Upper lobe of left lung (tissue), 6 donors: ENCODE results near the gene HPGDS. TPM values are rescaled to one million over a fixed set of nuclear protein-coding genes. Genes with fewer than 3 reads are reported as not detected.
"Not testable (repeated sequence)": the region's sequence is repeated elsewhere in the genome, so short reads cannot be mapped to it uniquely, and the experiment has no call there.

Experiments used
- ATAC-seq, 2 donors: fragments of 200-7000 bp; cut with Tn5 transposase; one replicate each; pipeline ENCODE4 v1.9.1; 2022; ENCODE audit warnings: mild to moderate bottlenecking in 2 of 2, moderate library complexity in 2 of 2; ENCODE audit not compliant: low FRiP score in 2 of 2
- DNase-seq, 2 donors: peaks; one replicate each; pipeline ENCODE4 v3.0.0-alpha.2; 2019 to 2020
- H3K27ac ChIP-seq, 4 donors: fragments of 200-600 bp; sonication (generic); one replicate each; pipeline ENCODE4 v1.5.1; 2016 to 2019
- H3K27me3 ChIP-seq, 4 donors: fragments of 200-600 bp; sonication (generic); one replicate each; pipeline ENCODE4 v1.5.1; 2017 to 2019
- H3K36me3 ChIP-seq, 4 donors: fragments of 200-600 bp; sonication (generic); one replicate each; pipeline ENCODE4 v1.5.1; 2016 to 2019
- H3K4me1 ChIP-seq, 4 donors: fragments of 200-600 bp; sonication (generic); one replicate each; pipeline ENCODE4 v1.5.1; 2018 to 2019
- H3K4me3 ChIP-seq, 4 donors: fragments of 200-600 bp; sonication (generic); one replicate each; pipeline ENCODE4 v1.5.1; 2017 to 2019; ENCODE audit warnings: mild to moderate bottlenecking in 2 of 4, moderate library complexity in 1 of 4
- H3K9me3 ChIP-seq, 4 donors: fragments of 200-600 bp; sonication (generic); one replicate each; pipeline ENCODE4 v1.5.1; 2018 to 2019
- CTCF ChIP-seq, 6 experiments: fragments of 450-650 bp in 4 of 6; fragments of 200-600 bp in 2 of 6; sonication (generic) in 2 of 6; IDR thresholded peaks; one replicate each; pipeline ENCODE4 v1.5.1; 2016 to 2019; ENCODE audit warnings: antibody characterized with exemption in 6 of 6
- EP300 ChIP-seq, 4 donors: sonication (generic); formaldehyde crosslinking; IDR thresholded peaks; one replicate each; pipeline ENCODE4 v1.5.1; 2017; ENCODE audit warnings: antibody characterized with exemption in 4 of 4, control low read depth in 2 of 4
- POLR2A ChIP-seq, 4 donors: fragments of 450-650 bp; IDR thresholded peaks; one replicate each; pipeline ENCODE4 v1.5.1; 2016 to 2017; ENCODE audit warnings: antibody characterized with exemption in 4 of 4, mild to moderate bottlenecking in 2 of 4
- POLR2AphosphoS5 ChIP-seq, 2 donors: sonication (generic); formaldehyde crosslinking; IDR thresholded peaks; one replicate each; pipeline ENCODE4 v1.5.1; 2017; ENCODE audit warnings: antibody characterized with exemption in 2 of 2
- WGBS, 2 donors: methylation state at CpG; one replicate each; pipeline ENCODE4 v1.1.5; 2017 to 2018; 5-methylcytosine and 5-hydroxymethylcytosine counted together
- total RNA-seq, 6 donors: library from RNA; depleted of rRNA in 4 of 6; stranded (reverse); fragments of >200 nt in 4 of 6; gene quantifications; one replicate each; pipeline versions ENCODE4 v1.1.0 to v1.2.1, GENCODE V29; 2016 to 2021
- donor health status: DM: no; HTN: no; CAD: no; lungs with moderate emphysema.
- donor health status: DM: no; HTN: yes; CAD: no; lungs with severe emphysema.

Gene HPGDS
- total RNA-seq, 6 donors from 2014 or later, result 0.59 to 17.8 (median 5.2) TPM

GRCh38 chr4:94302191-94302590 is 40.4 kb downstream of the HPGDS start:
- H3K36me3 ChIP-seq, result no peaks in the 10 kb centered on the region
- H3K4me1 ChIP-seq, result peaks cover 0 to 6% (median 0%) of the 10 kb centered on the region in 4 donors
- H3K27ac ChIP-seq, result no peak overlapping the region
- 87 to 95% methylated on average over 2 of the region's 2 CpGs for WGBS, 2 donors
- H3K4me3 ChIP-seq, result no peak overlapping the region
- DNase-seq (no peak), ATAC-seq (no peak)
- no peaks in the 10 kb centered on the region for H3K27me3 ChIP-seq
- TF ChIP-seq EP300 (IDR thresholded peaks at IDR 0.05) (no peak), POLR2AphosphoS5 (IDR thresholded peaks at IDR 0.05) (no peak), POLR2A (IDR thresholded peaks at IDR 0.05) (no peak), CTCF (IDR thresholded peaks at IDR 0.05) (no peak)
- no peaks in the 10 kb centered on the region for H3K9me3 ChIP-seq

- Histone ChIP-seq H3K27me3 (no peaks in the 10 kb centered on the region), H3K36me3 (no peaks in the 10 kb centered on the region), H3K27ac (no peak overlapping the region), H3K4me3 (no peak overlapping the region), H3K4me1 (no peaks in the 10 kb centered on the region), H3K9me3 (no peaks in the 10 kb centered on the region)
- ATAC-seq, result no peak
- TF ChIP-seq EP300 (IDR thresholded peaks at IDR 0.05) (no peak), CTCF (IDR thresholded peaks at IDR 0.05) (no peak), POLR2AphosphoS5 (IDR thresholded peaks at IDR 0.05) (no peak), POLR2A (IDR thresholded peaks at IDR 0.05) (no peak)
- WGBS, 2 donors, result 67 to 72% methylated on average over 4 of the region's 4 CpGs
- DNase-seq, result no peak
Observed at GRCh38 chr4:94298725-94299252, 43.8 kb downstream of the HPGDS start.

- not testable (repeated sequence) for DNase-seq, H3K27me3 ChIP-seq, H3K9me3 ChIP-seq, H3K4me1 ChIP-seq, H3K27ac ChIP-seq, ATAC-seq
- Histone ChIP-seq H3K4me3 (peak overlapping the region in 1 of 4 donors; percentile 14), H3K36me3 (peaks cover 0 to 24% (median 5%) of the 10 kb centered on the region in 4 donors)
- 51 to 58% methylated on average over 6 of the region's 6 CpGs for WGBS, 2 donors
Observed at GRCh38 chr4:94295473-94295872, 47.2 kb downstream of the HPGDS start.

- not testable (repeated sequence) for ATAC-seq, H3K4me1 ChIP-seq, H3K9me3 ChIP-seq, H3K4me3 ChIP-seq, H3K27ac ChIP-seq, H3K27me3 ChIP-seq, DNase-seq
- peaks cover 4 to 38% (median 6%) of the 10 kb centered on the region in 4 donors for H3K36me3 ChIP-seq
- WGBS, 2 donors, result 87 to 90% methylated on average over 4 of the region's 4 CpGs
Observed at GRCh38 chr4:94293981-94294380, 48.7 kb downstream of the HPGDS start.

- Histone ChIP-seq H3K27ac (no peak overlapping the region), H3K36me3 (peaks cover 6 to 71% (median 8%) of the 10 kb centered on the region in 4 donors), H3K4me3 (no peak overlapping the region), H3K9me3 (no peaks in the 10 kb centered on the region), H3K27me3 (no peaks in the 10 kb centered on the region), H3K4me1 (no peaks in the 10 kb centered on the region)
- 97 to 98% methylated on average over 2 of the region's 2 CpGs for WGBS, 2 donors
- TF ChIP-seq POLR2A (IDR thresholded peaks at IDR 0.05) (no peak), CTCF (IDR thresholded peaks at IDR 0.05) (no peak), EP300 (IDR thresholded peaks at IDR 0.05) (no peak), POLR2AphosphoS5 (IDR thresholded peaks at IDR 0.05) (no peak)
- DNase-seq, result no peak
- ATAC-seq, result no peak
Observed at GRCh38 chr4:94290245-94290644, 52.4 kb downstream of the HPGDS start.

- peaks cover 16 to 91% (median 23%) of the 10 kb centered on the region in 4 donors for H3K36me3 ChIP-seq
Observed at GRCh38 chr4:94285666-94286065, 57.0 kb downstream of the HPGDS start.

More at GRCh38 chr4:94285666-94286065, 57.0 kb downstream of the HPGDS start:
- no peaks in the 10 kb centered on the region for H3K9me3 ChIP-seq
- TF ChIP-seq EP300 (IDR thresholded peaks at IDR 0.05) (no peak), POLR2AphosphoS5 (IDR thresholded peaks at IDR 0.05) (no peak), CTCF (IDR thresholded peaks at IDR 0.05) (no peak), POLR2A (IDR thresholded peaks at IDR 0.05) (no peak)
- H3K4me1 ChIP-seq, result no peaks in the 10 kb centered on the region
- H3K27ac ChIP-seq, result no peak overlapping the region
- H3K4me3 ChIP-seq, result no peak overlapping the region
- H3K27me3 ChIP-seq, result no peaks in the 10 kb centered on the region
- 94 to 99% methylated on average over 4 of the region's 4 CpGs for WGBS, 2 donors
- ATAC-seq (no peak), DNase-seq (no peak)
